ENCODE data around the gene ZBTB42. TPM values are rescaled to one million over a fixed set of nuclear protein-coding genes. Genes with fewer than 3 reads are reported as not detected.

Gene ZBTB42
- total RNA-seq, 1 donor from 2014 or later = 23.5 TPM

- Histone ChIP-seq H3K27ac (peak overlapping the region in 1 of 2 donors; percentile 62), H3K36me3 (peaks cover 3 to 10% of the 10 kb centered on the region in 2 donors), H3K27me3 (no peaks in the 10 kb centered on the region), H3K9me3 (no peaks in the 10 kb centered on the region), H3K4me3 (peak overlapping the region; percentile 88 to 97), H3K4me1 (peaks cover 25 to 32% of the 10 kb centered on the region in 2 donors)
- intact Hi-C loops (cut with DNase I) = no loop called here
- no peak for TF ChIP-seq CTCF (IDR thresholded peaks at IDR 0.05)
- no peak for DNase-seq (ENCODE audit: low spot score in 2 of 2)
Observed at GRCh38 chr14:104794099-104794498, 6.8 kb upstream of the ZBTB42 start.

- Histone ChIP-seq H3K4me1 (peaks cover 26 to 35% of the 10 kb centered on the region in 2 donors), H3K4me3 (peak overlapping the region; percentile 88 to 97), H3K27ac (peak overlapping the region; percentile 53 to 62), H3K9me3 (no peaks in the 10 kb centered on the region), H3K36me3 (peaks cover 3 to 10% of the 10 kb centered on the region in 2 donors), H3K27me3 (no peaks in the 10 kb centered on the region)
- intact Hi-C loops (cut with DNase I) = no loop called here
- DNase-seq (ENCODE audit: low spot score in 2 of 2) = no peak
- TF ChIP-seq CTCF (IDR thresholded peaks at IDR 0.05) = no peak
Observed at GRCh38 chr14:104794631-104794992, 6.3 kb upstream of the ZBTB42 start.

GRCh38 chr14:104794993-104795780 is 5.7 kb upstream of the ZBTB42 start, which contains the start of gene AKT1:
Gene AKT1, minus strand, starts transcription at chr14:104795748. Its CDS starts 3,105 bp downstream, at chr14:104792643.
- intact Hi-C loops (cut with DNase I) = no loop called here

GRCh38 chr14:104795781-104796686 is 4.9 kb upstream of the ZBTB42 start:
- Histone ChIP-seq H3K36me3 (peaks cover 2 to 5% of the 10 kb centered on the region in 2 donors), H3K27ac (peak overlapping the region; percentile 96 to 99), H3K27me3 (no peaks in the 10 kb centered on the region), H3K4me1 (peaks cover 29 to 40% of the 10 kb centered on the region in 2 donors), H3K9me3 (no peaks in the 10 kb centered on the region), H3K4me3 (peak overlapping the region; percentile 52 to 78)
- no peak for TF ChIP-seq CTCF (IDR thresholded peaks at IDR 0.05)
- intact Hi-C loops (cut with DNase I) = no loop called here
- no peak for DNase-seq (ENCODE audit: low spot score in 2 of 2)

More at GRCh38 chr14:104794993-104795780, 5.7 kb upstream of the ZBTB42 start, which contains the start of gene AKT1:
- no peak for DNase-seq (ENCODE audit: low spot score in 2 of 2)
- Histone ChIP-seq H3K4me1 (peaks cover 29 to 40% of the 10 kb centered on the region in 2 donors), H3K27ac (peak within 1 kb of the TSS; percentile 96 to 99), H3K27me3 (no peaks in the 10 kb centered on the region), H3K4me3 (peak within 1 kb of the TSS; percentile 88 to 97), H3K9me3 (no peaks in the 10 kb centered on the region), H3K36me3 (peaks cover 3 to 7% of the 10 kb centered on the region in 2 donors)
- TF ChIP-seq CTCF (IDR thresholded peaks at IDR 0.05) = no peak

- H3K4me1 ChIP-seq = peaks cover 35 to 44% of the 10 kb centered on the region in 2 donors
- DNase-seq (ENCODE audit: low spot score in 2 of 2) = no peak
- H3K36me3 ChIP-seq = no peaks in the 10 kb centered on the region
- TF ChIP-seq CTCF (IDR thresholded peaks at IDR 0.05) = no peak
- intact Hi-C loops (cut with DNase I) = no loop called here
- H3K27ac ChIP-seq = peak overlapping the region; percentile 96 to 99
- H3K4me3 ChIP-seq = no peak overlapping the region
- H3K27me3 ChIP-seq = no peaks in the 10 kb centered on the region
- no peaks in the 10 kb centered on the region for H3K9me3 ChIP-seq
Observed at GRCh38 chr14:104796687-104797081, 4.2 kb upstream of the ZBTB42 start.
